GM21528 (cell line): ENCODE data around the gene NFX1.

Source experiments
- ATAC-seq: cut with Tn5 transposase; IDR thresholded peaks from one replicate; pipeline ENCODE4 v1.9.1; 2021; ENCODE audit warnings: mild to moderate bottlenecking, moderate library complexity; ENCODE audit not compliant: unreplicated experiment, low FRiP score

The NFX1 gene

GRCh38 chr9:33265211-33265865 is 25.0 kb upstream of the NFX1 start:
- no peak for ATAC-seq

- no peak for ATAC-seq
These were observed 23.1 kb upstream of the NFX1 start for GRCh38 chr9:33267151-33267767.

GRCh38 chr9:33270146-33270545 is 20.2 kb upstream of the NFX1 start:
- ATAC-seq, result no peak

GRCh38 chr9:33272061-33272460 is 18.3 kb upstream of the NFX1 start:
- ATAC-seq, result no peak

DNA sequence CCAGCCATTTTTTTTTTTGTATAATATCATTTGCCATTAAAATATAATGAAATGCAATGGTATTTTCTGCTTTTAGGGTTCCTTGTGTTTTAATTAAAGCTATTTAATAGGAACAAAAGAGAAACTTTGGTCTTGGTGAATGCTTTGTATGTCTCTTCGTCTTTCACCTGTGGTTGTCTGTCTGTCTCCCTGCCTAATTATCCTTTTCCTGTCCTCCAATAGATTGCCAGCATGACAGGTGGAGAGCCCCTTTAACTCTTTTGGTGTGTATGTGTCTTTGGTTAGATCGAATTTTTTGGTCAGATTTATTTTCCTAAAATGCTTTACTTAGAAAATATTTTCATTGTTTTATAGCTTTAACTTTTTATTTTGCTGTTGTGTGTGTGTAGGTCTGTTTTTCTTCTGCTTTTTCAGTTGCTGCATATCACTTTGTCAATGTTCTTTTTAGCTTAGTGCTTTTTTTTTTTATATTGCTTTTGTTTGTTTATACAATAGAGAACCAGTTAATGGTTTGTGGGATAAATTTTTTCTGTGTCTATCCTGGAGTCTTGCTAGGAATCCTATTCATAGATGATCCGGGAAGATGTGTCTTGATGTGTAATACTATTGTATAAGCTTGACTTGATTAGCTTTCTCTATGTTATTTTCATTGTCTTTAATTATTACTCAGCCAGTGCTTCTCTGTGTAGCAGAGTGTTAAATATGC is 16.9 kb upstream of the NFX1 start:
- no peak for ATAC-seq

DNA sequence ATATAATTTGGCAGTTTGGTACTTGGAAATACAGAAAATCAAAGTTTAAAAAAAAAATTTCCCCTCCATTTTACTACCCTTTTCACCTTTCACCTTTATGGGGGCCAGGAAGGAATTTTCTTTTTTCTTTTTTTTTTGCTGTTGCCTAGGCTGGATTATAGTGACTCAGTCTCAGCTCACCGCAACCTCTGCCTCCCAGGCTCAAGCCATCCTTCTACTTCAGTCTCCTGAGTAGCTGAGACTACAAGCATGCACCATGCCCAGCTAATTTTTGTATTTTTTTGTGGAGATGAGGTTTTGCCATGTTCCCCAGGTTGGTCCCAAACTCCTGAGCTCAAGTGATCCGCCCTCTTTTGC is 16.4 kb upstream of the NFX1 start:
- no peak for ATAC-seq

- ATAC-seq, result no peak
These were observed 12.8 kb upstream of the NFX1 start for GRCh38 chr9:33277484-33277883.

DNA sequence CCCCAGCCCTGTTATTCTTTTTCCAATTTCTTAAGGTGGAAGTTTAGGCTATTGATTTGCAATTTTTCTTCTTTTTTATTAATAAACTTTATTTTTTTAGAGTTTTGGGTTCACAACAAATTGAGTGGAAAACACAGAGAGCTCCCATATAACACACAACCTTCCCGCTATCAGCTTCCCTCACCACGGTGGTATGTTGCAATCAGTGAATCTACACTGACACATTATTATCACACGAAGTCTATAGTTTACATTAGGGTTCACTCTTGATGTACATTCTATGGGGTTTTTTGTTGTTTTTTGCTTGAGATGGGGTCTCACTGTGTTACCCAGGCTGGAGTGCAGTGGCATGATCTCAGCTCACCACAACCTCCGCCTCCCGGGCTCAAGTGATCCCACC is 4.8 kb upstream of the NFX1 start:
- ATAC-seq, result no peak

DNA sequence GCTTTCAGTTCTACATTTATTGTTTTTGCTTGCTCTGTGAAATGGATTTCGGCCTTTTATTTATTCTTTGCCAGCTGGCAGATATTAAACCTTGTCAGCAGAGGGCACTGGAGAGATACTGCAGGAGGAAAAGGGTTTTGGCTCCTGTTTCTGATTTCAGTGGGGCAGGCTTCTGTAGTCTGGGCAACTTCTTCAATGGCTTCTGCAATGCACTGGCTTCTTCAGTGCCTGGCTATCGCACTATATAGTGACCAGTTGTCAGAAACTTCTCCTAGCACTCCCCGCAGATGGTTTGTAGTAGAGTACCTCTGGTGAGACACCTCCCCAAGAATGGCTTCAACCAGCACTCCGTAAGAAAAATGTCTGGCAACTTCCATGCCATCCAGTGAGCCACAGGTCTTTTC is 3.2 kb upstream of the NFX1 start:
- no peak for ATAC-seq

DNA sequence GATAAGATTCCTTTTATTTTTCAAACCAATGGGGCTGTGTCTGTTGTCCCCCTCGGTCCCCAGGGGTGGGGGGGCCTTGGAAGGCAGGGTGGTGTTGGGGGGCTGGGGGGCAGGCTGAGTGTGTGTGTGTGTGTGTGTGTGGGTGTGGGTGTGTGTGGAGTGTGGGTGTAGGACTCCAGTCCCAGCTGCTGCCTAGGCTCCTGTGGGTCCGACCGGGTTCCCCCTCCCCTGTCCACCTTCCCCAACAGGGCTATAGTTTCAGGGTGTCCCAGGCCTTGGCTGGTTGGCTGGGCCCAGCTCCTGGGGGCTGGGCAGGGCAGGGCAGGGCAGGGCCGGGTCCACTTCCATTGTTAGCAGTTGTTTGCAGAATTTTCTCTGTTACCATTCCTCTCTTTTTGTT is 2.1 kb upstream of the NFX1 start:
- no peak for ATAC-seq

GRCh38 chr9:33288828-33289483 is 1.4 kb upstream of the NFX1 start:
- ATAC-seq, result no peak

DNA sequence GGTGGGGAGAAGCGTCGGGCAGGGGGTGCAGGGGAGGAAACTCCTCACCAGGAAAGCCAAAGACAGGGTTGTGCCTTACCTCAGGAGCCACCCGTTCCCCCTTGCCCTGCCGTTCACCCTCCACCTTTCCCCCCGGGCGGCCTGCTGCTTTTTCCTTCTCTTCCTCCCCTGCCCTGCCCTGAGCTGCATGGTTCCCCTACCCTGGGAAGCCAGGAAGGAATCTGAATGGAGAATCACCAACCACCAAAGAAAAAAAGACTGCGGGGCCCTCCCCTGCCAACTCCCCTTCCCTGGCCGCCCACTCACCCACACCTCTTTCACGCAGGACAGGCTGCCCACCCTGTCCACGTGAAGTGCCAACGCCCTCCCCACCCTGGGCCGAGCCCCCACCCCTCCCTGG is 820 bp upstream of the NFX1 start:
- no peak for ATAC-seq

GRCh38 chr9:33289936-33290246 is 425 bp upstream of the NFX1 start:
- no peak for ATAC-seq

- ATAC-seq, result no peak
These were observed 698 bp downstream of the NFX1 start for GRCh38 chr9:33291031-33291397.

- ATAC-seq, result no peak
These were observed 1.6 kb downstream of the NFX1 start for GRCh38 chr9:33291901-33292300.

- ATAC-seq, result no peak
These were observed 3.5 kb downstream of the NFX1 start for GRCh38 chr9:33293782-33294181.

DNA sequence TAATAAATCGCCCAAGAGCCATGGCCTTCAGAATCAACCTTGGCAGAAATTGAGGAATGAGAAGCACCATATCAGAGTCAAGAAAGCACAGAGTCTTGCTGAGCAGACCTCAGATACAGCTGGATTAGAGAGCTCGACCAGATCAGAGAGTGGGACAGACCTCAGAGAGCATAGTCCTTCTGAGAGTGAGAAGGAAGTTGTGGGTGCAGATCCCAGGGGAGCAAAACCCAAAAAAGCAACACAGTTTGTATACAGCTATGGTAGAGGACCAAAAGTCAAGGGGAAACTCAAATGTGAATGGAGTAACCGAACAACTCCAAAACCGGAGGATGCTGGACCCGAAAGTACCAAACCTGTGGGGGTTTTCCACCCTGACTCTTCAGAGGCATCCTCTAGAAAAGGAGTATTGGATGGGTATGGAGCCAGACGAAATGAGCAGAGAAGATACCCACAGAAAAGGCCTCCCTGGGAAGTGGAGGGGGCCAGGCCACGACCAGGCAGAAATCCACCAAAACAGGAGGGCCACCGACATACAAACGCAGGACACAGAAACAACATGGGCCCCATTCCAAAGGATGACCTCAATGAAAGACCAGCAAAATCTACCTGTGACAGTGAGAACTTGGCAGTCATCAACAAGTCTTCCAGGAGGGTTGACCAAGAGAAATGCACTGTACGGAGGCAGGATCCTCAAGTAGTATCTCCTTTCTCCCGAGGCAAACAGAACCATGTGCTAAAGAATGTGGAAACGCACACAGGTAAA is 4.5 kb downstream of the NFX1 start:
- no peak for ATAC-seq

DNA sequence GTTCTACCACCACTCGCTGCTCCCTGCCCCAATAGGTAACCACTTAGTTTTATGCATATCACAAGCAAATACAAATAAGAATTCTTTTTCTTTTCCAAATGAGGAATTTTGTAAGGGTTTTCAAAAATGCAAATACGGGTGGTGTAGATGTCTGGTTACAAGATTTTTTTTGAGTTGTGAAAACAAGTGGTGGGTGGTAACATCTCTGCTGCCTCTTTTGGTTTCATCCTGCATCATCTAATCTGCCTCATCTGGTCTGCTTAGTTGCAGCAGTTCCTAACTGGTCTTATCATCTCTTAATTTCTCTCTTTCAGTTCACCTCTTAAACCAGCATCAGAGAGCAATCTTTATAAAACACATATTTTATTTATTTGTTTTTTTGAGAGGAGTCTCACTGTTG is 5.3 kb downstream of the NFX1 start:
- no peak for ATAC-seq

- ATAC-seq, result peak; percentile 93
These were observed 7.1 kb downstream of the NFX1 start for GRCh38 chr9:33297432-33297831.

DNA sequence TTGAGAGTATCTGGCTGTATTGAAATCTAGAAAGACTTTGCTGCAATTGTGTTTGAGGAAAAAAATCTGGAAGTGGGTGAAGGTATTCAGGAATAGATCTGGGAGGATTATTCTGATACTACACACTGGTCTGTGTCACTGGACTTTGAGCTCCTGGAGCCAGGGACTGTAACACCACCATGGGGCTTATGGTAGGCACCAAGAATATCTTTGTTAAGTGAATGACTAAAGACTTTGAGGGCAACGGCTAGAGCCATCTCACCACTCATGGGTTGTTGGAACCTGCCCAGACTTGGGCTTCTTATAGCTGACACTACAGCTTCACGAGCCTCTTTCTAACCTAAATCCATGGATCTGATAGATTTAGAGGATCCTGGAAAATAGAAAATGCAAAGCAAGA is 10.2 kb downstream of the NFX1 start:
- ATAC-seq, result no peak

DNA sequence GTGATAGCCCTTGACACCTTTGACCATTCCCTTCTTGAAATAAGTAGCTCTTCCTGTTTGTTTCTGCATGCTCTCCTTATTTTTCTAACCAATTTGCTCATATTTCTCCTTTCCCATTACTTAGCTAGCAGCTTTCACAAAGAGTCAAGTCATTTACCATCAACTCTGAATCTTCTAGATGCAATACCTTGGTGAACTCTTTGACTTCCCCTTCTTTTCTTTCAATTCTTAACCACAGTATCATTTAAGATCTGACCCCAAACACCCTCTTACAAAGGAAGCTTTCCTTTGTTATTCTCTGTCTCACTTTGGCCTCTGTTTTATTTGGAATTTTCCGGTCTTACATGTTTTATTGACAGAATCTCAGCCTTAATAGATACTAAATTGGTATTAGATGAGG is 14.0 kb downstream of the NFX1 start:
- no peak for ATAC-seq
